ENCODE results near the gene FAM241A. TPM values are rescaled to one million over a fixed set of nuclear protein-coding genes. Genes with fewer than 3 reads are reported as not detected.

FAM241A gene
- polyA plus RNA-seq, 3 donors, result 1.8 to 5.5 (median 4.8) TPM

- Mint-ChIP-seq H3K27me3 (ENCODE audit: low read depth in 3 of 3) (peaks cover 0 to 5% (median 4%) of the 10 kb centered on the region in 3 donors), H3K4me1 (peaks cover 2% of the 10 kb centered on the region), H3K27ac (no peak overlapping the region), H3K4me3 (no peak overlapping the region), H3K36me3 (no peaks in the 10 kb centered on the region), H3K9me3 (peaks cover 2 to 9% (median 6%) of the 10 kb centered on the region in 7 donors)
- Histone ChIP-seq H3K36me3 (replicated peaks in 1 of 2; ENCODE audit: control insufficient read depth in 1 of 2, insufficient read depth in 2 of 2, low read length in 2 of 2) (no peaks in the 10 kb centered on the region), H3K9ac (ENCODE audit: insufficient read depth, low read length, poor library complexity, severe bottlenecking) (no peak overlapping the region), H4K20me1 (ENCODE audit: insufficient read depth, low read length) (no peaks in the 10 kb centered on the region), H3K4me2 (replicated peaks; ENCODE audit: extremely low read depth, low read length, poor library complexity, severe bottlenecking) (no peak overlapping the region), H3K4me3 (replicated peaks in 1 of 3; ENCODE audit: low read depth in 2 of 3, low read length in 3 of 3) (no peak overlapping the region), H3K27me3 (ENCODE audit: control insufficient read depth in 2 of 2, insufficient read depth in 2 of 2, low read length in 2 of 2) (no peaks in the 10 kb centered on the region), H3K27ac (ENCODE audit: low read depth in 1 of 2, low read length in 2 of 2) (no peak overlapping the region), H2AFZ (ENCODE audit: insufficient read depth, low read depth, low read length, poor library complexity, severe bottlenecking) (no peak overlapping the region), H3K9me3 (replicated peaks in 1 of 2; ENCODE audit: control insufficient read depth in 1 of 2, insufficient read depth in 1 of 2, low read length in 2 of 2) (peaks cover 0 to 8% of the 10 kb centered on the region in 2 donors), H3K4me1 (ENCODE audit: control insufficient read depth in 1 of 2, insufficient read depth in 2 of 2, low read length in 2 of 2) (peaks cover under 1 to 2% of the 10 kb centered on the region in 2 donors), H3K79me2 (ENCODE audit: insufficient read depth, low read length) (no peaks in the 10 kb centered on the region)
- DNase-seq, result no peak
- intact Hi-C loops (cut with micrococcal nuclease), result no loop called here
- 88% methylated on average over 4 of the region's 4 CpGs for WGBS (ENCODE audit: insufficient coverage)
- TF ChIP-seq CTCF (IDR thresholded peaks at IDR 0.05), result no peak
These were observed 79.9 kb downstream of the FAM241A start for GRCh38 chr4:112225157-112225556.

- H3K9me3 Mint-ChIP-seq, result no peaks in the 10 kb centered on the region
- intact Hi-C loops (cut with micrococcal nuclease), result loop anchor here in 1 of 2 donors (10.0 kb wide), 1 partner anchor 86 kb away; the partner anchor contains the start of gene FAM241A
- Histone ChIP-seq H4K20me1 (ENCODE audit: insufficient read depth, low read length) (no peaks in the 10 kb centered on the region), H3K4me2 (replicated peaks; ENCODE audit: extremely low read depth, low read length, poor library complexity, severe bottlenecking) (peak overlapping the region; percentile 85), H3K9me3 (replicated peaks in 1 of 2; ENCODE audit: control insufficient read depth in 1 of 2, insufficient read depth in 1 of 2, low read length in 2 of 2) (no peaks in the 10 kb centered on the region), H3K9ac (ENCODE audit: insufficient read depth, low read length, poor library complexity, severe bottlenecking) (peak overlapping the region; percentile 94), H3K79me2 (ENCODE audit: insufficient read depth, low read length) (peaks cover 26% of the 10 kb centered on the region), H3K27ac (ENCODE audit: low read depth in 1 of 2, low read length in 2 of 2) (peak overlapping the region; percentile 99), H3K4me3 (replicated peaks in 1 of 3; ENCODE audit: low read depth in 2 of 3, low read length in 3 of 3) (peak overlapping the region; percentile 71 to 90 (median 83)), H3K4me1 (ENCODE audit: control insufficient read depth in 1 of 2, insufficient read depth in 2 of 2, low read length in 2 of 2) (peaks cover 20% of the 10 kb centered on the region in 2 donors), H3K27me3 (ENCODE audit: control insufficient read depth in 2 of 2, insufficient read depth in 2 of 2, low read length in 2 of 2) (no peaks in the 10 kb centered on the region), H2AFZ (ENCODE audit: insufficient read depth, low read depth, low read length, poor library complexity, severe bottlenecking) (peak overlapping the region; percentile 88), H3K36me3 (replicated peaks in 1 of 2; ENCODE audit: control insufficient read depth in 1 of 2, insufficient read depth in 2 of 2, low read length in 2 of 2) (no peaks in the 10 kb centered on the region)
- peak overlapping the region; percentile 93 to 99 for H3K4me3 Mint-ChIP-seq
- H3K36me3 Mint-ChIP-seq, result peaks cover 2 to 6% of the 10 kb centered on the region in 2 donors
- H3K4me1 Mint-ChIP-seq, result peaks cover 19% of the 10 kb centered on the region
- WGBS (ENCODE audit: insufficient coverage), result under 1% methylated on average over 49 of the region's 52 CpGs
- DNase-seq, result peak; percentile 95 to 97 (median 96)
- peak overlapping the region; percentile 98 to 100 (median 99) for H3K27ac Mint-ChIP-seq
- peaks cover 0 to 2% (median 2%) of the 10 kb centered on the region in 3 donors for H3K27me3 Mint-ChIP-seq (ENCODE audit: low read depth in 3 of 3)
- no peak for TF ChIP-seq CTCF (IDR thresholded peaks at IDR 0.05)
These were observed 85.9 kb downstream of the FAM241A start for GRCh38 chr4:112230879-112231778.

Measured in CD14-positive monocyte (primary cell).